Endothelial cell of umbilical vein (primary cell): ENCODE measurements around the gene FGD5.

Experiments
- POLR2AphosphoS5 ChIP-seq: IDR thresholded peaks from 2 replicates; pipeline ENCODE4 v1.6.1; 2012; ENCODE audit warnings: low read depth, mild to moderate bottlenecking, control low read depth, low read length, moderate library complexity; ENCODE audit not compliant: insufficient read depth
- TF ChIP-seq, protein P1 (sequence below), 2 donors: IDR thresholded peaks; 1 replicate in 1 of 2; 2 replicates in 1 of 2; pipeline ENCODE4 v1.5.1; 2011; ENCODE audit warnings: low read length in 2 of 2, mild to moderate bottlenecking in 2 of 2, moderate library complexity in 2 of 2, control low read depth in 1 of 2, inconsistent platforms in 1 of 2, low read depth in 1 of 2; ENCODE audit not compliant: insufficient read depth in 1 of 2; ENCODE audit errors: extremely low read depth in 1 of 2

DNA sequence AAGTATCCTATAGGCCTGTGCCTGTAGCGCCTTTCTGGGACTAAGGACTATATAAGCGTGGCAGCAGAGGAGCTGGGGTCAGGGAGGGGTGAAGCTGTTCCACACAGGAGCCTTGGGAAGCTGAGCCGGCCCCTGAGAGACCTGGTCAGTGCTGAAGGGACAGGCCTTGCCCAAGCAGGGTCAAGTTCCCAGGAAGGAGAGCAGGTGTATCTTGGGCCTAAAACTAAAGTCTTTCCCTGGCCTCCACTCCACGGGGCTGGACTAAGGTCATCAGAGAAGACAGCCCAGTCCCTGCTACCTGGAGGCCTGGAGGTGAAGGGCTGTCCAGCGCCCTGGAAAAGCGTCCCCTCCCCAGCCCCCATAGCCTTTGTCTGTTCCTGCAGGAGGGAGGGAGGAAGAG is 104.7 kb downstream of the FGD5 start:
- TF ChIP-seq, protein P1, sequence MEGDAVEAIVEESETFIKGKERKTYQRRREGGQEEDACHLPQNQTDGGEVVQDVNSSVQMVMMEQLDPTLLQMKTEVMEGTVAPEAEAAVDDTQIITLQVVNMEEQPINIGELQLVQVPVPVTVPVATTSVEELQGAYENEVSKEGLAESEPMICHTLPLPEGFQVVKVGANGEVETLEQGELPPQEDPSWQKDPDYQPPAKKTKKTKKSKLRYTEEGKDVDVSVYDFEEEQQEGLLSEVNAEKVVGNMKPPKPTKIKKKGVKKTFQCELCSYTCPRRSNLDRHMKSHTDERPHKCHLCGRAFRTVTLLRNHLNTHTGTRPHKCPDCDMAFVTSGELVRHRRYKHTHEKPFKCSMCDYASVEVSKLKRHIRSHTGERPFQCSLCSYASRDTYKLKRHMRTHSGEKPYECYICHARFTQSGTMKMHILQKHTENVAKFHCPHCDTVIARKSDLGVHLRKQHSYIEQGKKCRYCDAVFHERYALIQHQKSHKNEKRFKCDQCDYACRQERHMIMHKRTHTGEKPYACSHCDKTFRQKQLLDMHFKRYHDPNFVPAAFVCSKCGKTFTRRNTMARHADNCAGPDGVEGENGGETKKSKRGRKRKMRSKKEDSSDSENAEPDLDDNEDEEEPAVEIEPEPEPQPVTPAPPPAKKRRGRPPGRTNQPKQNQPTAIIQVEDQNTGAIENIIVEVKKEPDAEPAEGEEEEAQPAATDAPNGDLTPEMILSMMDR (IDR thresholded peaks at IDR 0.05; ENCODE audit: extremely low read depth in 1 of 2, insufficient read depth in 1 of 2, low read depth in 1 of 2, low read length in 2 of 2), result no peak
- no peak for TF ChIP-seq POLR2AphosphoS5
